Medulla oblongata (tissue), 1 donor: ENCODE results near the gene AAMP.
A peak's percentile ranks its signal among the peaks of the same experiment; 100 is the strongest.

Experiments
- DNase-seq: peaks from one replicate; pipeline ENCODE4 v3.0.0-alpha.2; 2015; ENCODE audit errors: extremely low spot score

Gene AAMP

GRCh38 chr2:218294430-218295022 is 24.6 kb upstream of the AAMP start:
- no peak for DNase-seq

- DNase-seq = no peak
Observed at GRCh38 chr2:218293715-218294429, 23.9 kb upstream of the AAMP start.

- peak; percentile 84 for DNase-seq
Observed at GRCh38 chr2:218292048-218293014, 22.4 kb upstream of the AAMP start, which contains the start of gene TMBIM1. Gene TMBIM1 (minus strand): TSS chr2:218292503. CDS start chr2:218282141, 10,362 bp downstream.

- peak; percentile 74 for DNase-seq
Observed at GRCh38 chr2:218291318-218292047, 21.5 kb upstream of the AAMP start.

GRCh38 chr2:218290316-218291261 is 20.7 kb upstream of the AAMP start:
- no peak for DNase-seq

- peak; percentile 51 for DNase-seq
Observed at GRCh38 chr2:218289639-218290315, 19.8 kb upstream of the AAMP start.

- peak; percentile 95 for DNase-seq
Observed at GRCh38 chr2:218286570-218287459, 16.9 kb upstream of the AAMP start.

GRCh38 chr2:218285604-218286003 is 15.7 kb upstream of the AAMP start:
- peak; percentile 76 for DNase-seq

GRCh38 chr2:218284106-218284811 is 14.3 kb upstream of the AAMP start:
- no peak for DNase-seq

GRCh38 chr2:218282173-218282991 is 12.4 kb upstream of the AAMP start:
- DNase-seq = peak; percentile 74

- no peak for DNase-seq
Observed at GRCh38 chr2:218281449-218281848, 11.5 kb upstream of the AAMP start.

GRCh38 chr2:218280260-218280870 is 10.4 kb upstream of the AAMP start:
- no peak for DNase-seq

- DNase-seq = no peak
Observed at GRCh38 chr2:218278531-218279360, 8.8 kb upstream of the AAMP start.

- DNase-seq = no peak
Observed at GRCh38 chr2:218277921-218278320, 8.0 kb upstream of the AAMP start.

- no peak for DNase-seq
Observed at GRCh38 chr2:218276986-218277755, 7.2 kb upstream of the AAMP start.
